Activated CD4-positive, alpha-beta T cell treated with anti-CD3 and anti-CD28 coated beads for 36 hours (primary cell): ENCODE measurements around the gene KLHDC3. TPM values are rescaled to one million over a fixed set of nuclear protein-coding genes. Genes with fewer than 3 reads are reported as not detected.
A peak's percentile ranks its signal among the peaks of the same experiment; 100 is the strongest.

Experiments
- ATAC-seq: fragments of 200-7000 bp; cut with Tn5 transposase; one replicate; pipeline ENCODE4 v1.10.0; 2021; ENCODE audit warnings: mild to moderate bottlenecking, moderate library complexity
- CTCF ChIA-PET: fragments of 350-600 bp; sonication (Branson Sonifier 250); formaldehyde crosslinking; loops from one replicate; lab custom pipeline; 2021; ENCODE audit warnings: antibody characterized with exemption; lab: Charles Lee
- POLR2A ChIA-PET: fragments of 350-600 bp; sonication (Branson Sonifier 250); formaldehyde crosslinking; loops from one replicate; lab custom pipeline; 2021; ENCODE audit warnings: antibody characterized with exemption, inconsistent platforms; lab: Charles Lee
- DNase-seq: peaks from one replicate; pipeline ENCODE4 v3.0.0-alpha.2; 2020
- H3K27ac Mint-ChIP-seq: one replicate; pipeline ENCODE4 v1.8.0; 2021; ENCODE audit warnings: mixed read lengths
- H3K27me3 Mint-ChIP-seq: one replicate; pipeline ENCODE4 v1.8.0; 2021; ENCODE audit warnings: mixed read lengths
- H3K36me3 Mint-ChIP-seq: one replicate; pipeline ENCODE4 v1.8.0; 2021; ENCODE audit warnings: low read depth, mixed read lengths
- H3K4me1 Mint-ChIP-seq: one replicate; pipeline ENCODE4 v1.8.0; 2021; ENCODE audit warnings: mixed read lengths
- H3K4me3 Mint-ChIP-seq: one replicate; pipeline ENCODE4 v1.8.0; 2021; ENCODE audit warnings: mild to moderate bottlenecking, moderate library complexity, mixed read lengths
- H3K9me3 Mint-ChIP-seq: one replicate; pipeline ENCODE4 v1.8.0; 2021; ENCODE audit warnings: low read depth, mixed read lengths
- intact Hi-C, 2 experiments: fragments of 100-400 bp; cut with DNase I in 1 of 2; cut with micrococcal nuclease in 1 of 2; formaldehyde crosslinking; loops; one replicate each; pipeline versions ENCODE4 v1.14.2 to v1.15.1; 2022 to 2024; cut with DNase I, micrococcal nuclease
- total RNA-seq, 2 experiments: library from RNA; stranded (reverse); gene quantifications; one replicate each; pipeline ENCODE4 v1.2.3, GENCODE V29; 2021

The KLHDC3 gene, protein sequence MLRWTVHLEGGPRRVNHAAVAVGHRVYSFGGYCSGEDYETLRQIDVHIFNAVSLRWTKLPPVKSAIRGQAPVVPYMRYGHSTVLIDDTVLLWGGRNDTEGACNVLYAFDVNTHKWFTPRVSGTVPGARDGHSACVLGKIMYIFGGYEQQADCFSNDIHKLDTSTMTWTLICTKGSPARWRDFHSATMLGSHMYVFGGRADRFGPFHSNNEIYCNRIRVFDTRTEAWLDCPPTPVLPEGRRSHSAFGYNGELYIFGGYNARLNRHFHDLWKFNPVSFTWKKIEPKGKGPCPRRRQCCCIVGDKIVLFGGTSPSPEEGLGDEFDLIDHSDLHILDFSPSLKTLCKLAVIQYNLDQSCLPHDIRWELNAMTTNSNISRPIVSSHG
- 10 to 100 TPM; 58.3 to 65.2 TPM for total RNA-seq

DNA sequence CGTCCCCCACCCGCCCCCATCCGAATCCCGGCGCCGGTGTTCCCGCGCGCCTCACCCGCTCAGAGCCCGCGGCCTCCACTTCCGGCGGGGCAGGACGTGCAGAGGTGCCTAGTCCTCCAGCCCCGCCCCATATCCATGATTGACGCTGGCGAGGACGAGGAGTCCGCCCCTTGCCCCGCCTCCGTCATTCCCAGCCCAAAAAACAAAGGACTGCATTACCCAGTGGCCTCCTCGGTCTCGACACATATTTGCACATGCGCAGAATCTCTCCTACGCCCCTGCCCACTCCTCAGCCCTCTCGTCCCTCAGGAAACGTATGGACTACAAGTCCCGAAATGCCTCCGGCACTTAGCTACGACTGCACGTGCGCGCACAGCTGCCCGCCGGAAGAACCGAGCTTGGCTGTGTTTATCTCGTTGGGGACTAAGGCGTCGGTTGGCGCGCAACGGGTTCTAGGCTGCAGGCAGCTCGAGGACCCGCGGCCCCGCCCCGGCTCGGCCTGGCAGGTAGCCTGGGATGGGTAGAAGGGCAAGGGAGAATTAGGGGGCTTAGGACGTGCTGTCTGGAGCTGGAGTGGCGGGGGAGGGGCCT is at the start of gene KLHDC3, which contains the start of gene MEA1:
Gene KLHDC3 (plus strand): TSS at position 407 of the 591 bp plus-strand sequence. CDS start 2,944 bp downstream, outside the sequence.
Gene MEA1 (minus strand): TSS at position 104 of the 591 bp plus-strand sequence. CDS start 133 bp downstream, outside the sequence.
- intact Hi-C loops: loop anchor here (1.0 to 5.0 kb wide), 18 partner anchors 7 to 797 kb away; partner anchors contain the start of genes CNPY3 (in 2 of the 2), KLC4 (in 2 of the 2), MRPL2 (in 2 of the 2) and PEX6 (in 2 of the 2)

DNA sequence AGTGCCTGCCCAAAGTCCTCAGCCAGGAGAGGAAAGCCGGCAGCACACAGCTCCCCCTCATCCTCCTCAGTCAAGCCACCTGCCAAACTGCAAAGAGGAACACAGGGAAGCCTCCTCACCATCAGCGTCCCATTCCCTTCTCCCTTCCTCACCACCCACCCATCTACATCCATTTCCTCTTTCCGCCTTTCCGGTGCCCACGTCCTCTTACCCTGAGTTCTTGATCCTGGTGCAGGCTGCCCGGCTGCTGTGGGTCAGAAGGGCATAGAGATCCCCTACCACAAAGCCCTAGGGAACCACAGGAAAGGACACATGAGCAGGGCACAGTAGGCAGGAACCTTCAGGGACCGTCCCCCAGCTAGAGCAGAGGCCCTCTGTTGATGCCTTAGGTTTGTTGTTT is 47.5 kb upstream of the KLHDC3 start:
- POLR2A ChIA-PET: interaction anchor here (0.7 kb wide), 1 partner anchor 37 kb away, joined by 8 read pairs; no protein-coding TSS in a partner anchor
- Mint-ChIP-seq H3K27ac (no peak overlapping the region), H3K4me1 (peaks cover 9% of the 10 kb centered on the region), H3K36me3 (peaks cover 15% of the 10 kb centered on the region), H3K27me3 (no peaks in the 10 kb centered on the region), H3K9me3 (no peaks in the 10 kb centered on the region), H3K4me3 (no peak overlapping the region)
- DNase-seq: no peak
- no peak for ATAC-seq
- intact Hi-C loops: loop anchor here in 1 of 2 experiments (10.0 kb wide), 1 partner anchor 178 kb away; no protein-coding TSS in a partner anchor
- CTCF ChIA-PET: interaction anchor here (1.0 kb wide), 1 partner anchor 177 kb away, joined by 5 read pairs; no protein-coding TSS in a partner anchor

More for the DNA sequence above, at the start of gene KLHDC3, which contains the start of gene MEA1:
- Mint-ChIP-seq H3K4me3 (peak within 1 kb of the TSS; percentile 91), H3K27ac (peak within 1 kb of the TSS; percentile 87), H3K36me3 (peaks cover 42% of the 10 kb centered on the region), H3K9me3 (no peaks in the 10 kb centered on the region), H3K27me3 (no peaks in the 10 kb centered on the region), H3K4me1 (peaks cover 39% of the 10 kb centered on the region)
- peak; percentile 96 for ATAC-seq
- ChIA-PET CTCF (interaction anchor here (0.5 to 1.5 kb wide), 12 partner anchors 8 to 1227 kb away, joined by 3 to 9 read pairs (median 3); partner anchors contain the start of genes CUL7, PEX6 and TOMM6), POLR2A (interaction anchor here (0.9 to 2.1 kb wide), 7 partner anchors 11 to 134 kb away, joined by 3 to 10 read pairs (median 7); partner anchors contain the start of genes CNPY3, KLC4, MRPL2 and PEX6)
- peak; percentile 99 for DNase-seq

DNA sequence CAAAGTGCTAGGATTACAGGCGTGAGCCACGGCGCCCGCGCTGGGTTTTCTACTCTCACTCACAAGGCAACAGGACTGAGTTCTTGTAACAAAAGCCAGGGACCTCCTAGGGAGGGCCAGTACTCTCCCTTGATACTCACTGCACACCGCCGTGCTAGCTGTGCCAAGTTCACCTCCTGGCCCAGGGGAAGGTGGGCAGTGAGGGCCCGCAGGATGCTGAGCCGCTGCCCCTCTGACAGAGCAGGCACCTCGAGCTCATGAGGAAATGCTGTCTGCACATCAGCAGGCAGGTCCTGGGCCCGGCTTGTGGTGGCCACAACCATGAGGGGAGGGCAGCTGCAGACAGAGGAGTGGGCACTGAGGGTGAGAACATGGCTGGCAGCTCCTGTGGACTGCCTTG is 46.8 kb upstream of the KLHDC3 start:
- Mint-ChIP-seq H3K36me3 (peaks cover 15% of the 10 kb centered on the region), H3K4me3 (no peak overlapping the region), H3K27me3 (no peaks in the 10 kb centered on the region), H3K4me1 (peaks cover 10% of the 10 kb centered on the region), H3K9me3 (no peaks in the 10 kb centered on the region), H3K27ac (no peak overlapping the region)
- no peak for ATAC-seq
- intact Hi-C loops: loop anchor here in 1 of 2 experiments (10.0 kb wide), 1 partner anchor 178 kb away; no protein-coding TSS in a partner anchor
- CTCF ChIA-PET: interaction anchor here (1.0 kb wide), 2 partner anchors 149 to 177 kb away, joined by 4 to 5 read pairs; no protein-coding TSS in a partner anchor
- DNase-seq: no peak
- POLR2A ChIA-PET: interaction anchor here (0.7 kb wide), 1 partner anchor 37 kb away, joined by 8 read pairs; no protein-coding TSS in a partner anchor

DNA sequence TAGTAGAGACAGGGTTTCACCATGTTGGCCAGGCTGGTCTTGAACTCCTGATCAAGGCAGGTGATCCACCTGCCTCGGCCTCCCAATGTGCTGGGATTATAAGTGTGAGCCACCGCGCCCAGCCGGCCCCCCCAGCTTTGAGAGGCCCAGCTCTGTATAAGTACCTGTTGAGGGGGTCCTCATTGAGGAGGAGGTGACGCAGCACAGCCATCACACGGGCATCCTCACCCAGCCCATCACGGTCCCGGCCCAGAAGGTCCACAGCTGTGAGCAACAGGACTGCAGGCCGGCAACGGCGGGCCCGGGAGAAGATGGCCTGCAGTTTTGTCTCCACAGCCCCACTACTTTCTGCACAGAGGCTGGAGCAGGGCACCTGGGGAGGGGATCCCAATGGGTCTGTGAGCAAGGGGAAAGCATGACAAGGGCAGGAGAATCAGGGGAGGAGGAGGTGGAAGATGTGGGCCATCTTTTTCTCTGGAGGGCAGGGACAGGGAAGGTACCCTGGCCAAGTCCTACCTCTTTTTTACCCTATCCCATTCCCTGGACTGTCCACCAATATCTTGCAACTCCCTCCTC is 45.8 kb upstream of the KLHDC3 start:
- intact Hi-C loops: loop anchor here in 1 of 2 experiments (10.0 kb wide), 1 partner anchor 177 kb away; no protein-coding TSS in a partner anchor
- DNase-seq (no peak), ATAC-seq (no peak)
- Mint-ChIP-seq H3K4me1 (peaks cover 10% of the 10 kb centered on the region), H3K4me3 (no peak overlapping the region), H3K27ac (no peak overlapping the region), H3K9me3 (no peaks in the 10 kb centered on the region), H3K27me3 (no peaks in the 10 kb centered on the region), H3K36me3 (peaks cover 8% of the 10 kb centered on the region)
- POLR2A ChIA-PET: no interaction called here
- CTCF ChIA-PET: interaction anchor here (0.6 to 1.0 kb wide), 2 partner anchors 49 to 175 kb away, joined by 3 to 4 read pairs; no protein-coding TSS in a partner anchor

DNA sequence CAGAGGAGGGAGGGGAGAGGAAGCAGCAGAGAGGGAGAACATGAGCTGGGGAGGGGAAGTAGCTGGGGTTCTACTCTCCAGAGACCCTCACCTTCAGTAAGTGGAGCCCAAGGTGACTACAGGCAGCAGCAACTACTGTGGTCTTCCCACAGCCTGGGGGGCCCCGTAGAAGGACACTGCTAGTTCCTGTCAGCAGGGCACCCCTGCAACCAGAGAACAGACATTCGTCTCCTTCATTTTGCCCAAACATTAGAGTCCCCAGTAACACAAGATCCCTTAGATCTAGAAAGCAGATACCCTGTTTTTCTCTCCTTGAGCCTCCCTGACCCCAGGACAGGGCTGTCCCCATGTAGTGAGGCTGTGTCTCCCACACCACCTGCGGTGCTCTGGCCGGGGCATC is 45.3 kb upstream of the KLHDC3 start:
- peaks cover 9% of the 10 kb centered on the region for H3K36me3 Mint-ChIP-seq
- ATAC-seq (no peak), DNase-seq (no peak)
- peaks cover 10% of the 10 kb centered on the region for H3K4me1 Mint-ChIP-seq
- POLR2A ChIA-PET: no interaction called here
- CTCF ChIA-PET: interaction anchor here (1.0 kb wide), 1 partner anchor 175 kb away, joined by 4 read pairs; no protein-coding TSS in a partner anchor
- no peaks in the 10 kb centered on the region for H3K27me3 Mint-ChIP-seq
- no peaks in the 10 kb centered on the region for H3K9me3 Mint-ChIP-seq
- intact Hi-C loops: loop anchor here in 1 of 2 experiments (10.0 kb wide), 1 partner anchor 176 kb away; no protein-coding TSS in a partner anchor
- no peak overlapping the region for H3K27ac Mint-ChIP-seq
- no peak overlapping the region for H3K4me3 Mint-ChIP-seq

DNA sequence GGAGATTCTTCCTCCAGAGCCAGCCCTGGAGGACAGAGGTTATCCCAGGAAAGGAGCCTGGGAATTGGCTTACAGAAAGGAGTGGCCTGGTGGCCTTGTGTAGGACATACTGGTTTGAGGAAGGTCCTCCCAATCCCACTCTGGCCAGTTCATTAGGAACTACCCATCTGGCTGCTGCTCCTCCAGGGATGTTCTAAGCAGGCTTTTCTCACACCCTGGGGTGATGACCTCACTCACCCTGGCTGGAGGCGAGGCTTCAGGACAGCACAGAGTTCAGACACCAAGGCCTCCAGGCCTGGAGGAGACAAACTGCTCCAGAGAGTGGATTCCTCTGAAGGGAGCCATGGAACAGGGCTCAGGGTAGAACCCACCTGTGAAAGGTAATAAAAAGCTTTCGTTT is 44.6 kb upstream of the KLHDC3 start:
- POLR2A ChIA-PET: no interaction called here
- H3K27me3 Mint-ChIP-seq: no peaks in the 10 kb centered on the region
- H3K9me3 Mint-ChIP-seq: no peaks in the 10 kb centered on the region
- peaks cover 13% of the 10 kb centered on the region for H3K4me1 Mint-ChIP-seq
- ATAC-seq: no peak
- H3K36me3 Mint-ChIP-seq: peaks cover 12% of the 10 kb centered on the region
- intact Hi-C loops: loop anchor here in 1 of 2 experiments (10.0 kb wide), 1 partner anchor 175 kb away; no protein-coding TSS in a partner anchor
- DNase-seq: no peak
- no peak overlapping the region for H3K27ac Mint-ChIP-seq
- CTCF ChIA-PET: no interaction called here
- H3K4me3 Mint-ChIP-seq: no peak overlapping the region

DNA sequence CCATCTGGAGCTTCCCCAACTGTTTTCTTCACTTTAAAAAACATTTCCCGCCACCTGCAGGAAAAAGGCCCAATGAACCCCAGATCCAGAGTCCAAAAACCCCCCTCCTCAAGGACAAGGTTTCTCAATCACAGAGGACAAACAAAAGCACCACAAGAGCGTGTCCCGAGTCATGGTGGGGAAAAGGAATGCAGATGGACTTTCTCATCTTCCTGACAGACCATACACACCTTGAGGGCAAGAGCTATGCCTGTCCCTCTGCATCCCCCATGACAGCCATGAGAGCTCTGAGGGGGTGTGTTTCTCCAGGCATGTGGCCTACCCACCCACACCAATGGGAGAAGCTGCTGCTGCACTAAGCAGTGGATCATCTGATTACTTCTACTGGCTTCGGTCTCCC is 44.1 kb upstream of the KLHDC3 start:
- Mint-ChIP-seq H3K27ac (no peak overlapping the region), H3K36me3 (peaks cover 11% of the 10 kb centered on the region), H3K27me3 (no peaks in the 10 kb centered on the region), H3K9me3 (no peaks in the 10 kb centered on the region), H3K4me1 (peaks cover 17% of the 10 kb centered on the region), H3K4me3 (no peak overlapping the region)
- POLR2A ChIA-PET: no interaction called here
- intact Hi-C loops: loop anchor here in 1 of 2 experiments (10.0 kb wide), 2 partner anchors 175 to 195 kb away; no protein-coding TSS in a partner anchor
- ATAC-seq: no peak
- CTCF ChIA-PET: interaction anchor here (0.5 to 1.2 kb wide), 2 partner anchors 14 to 38 kb away, joined by 3 to 6 read pairs; partner anchors contain the start of gene PPP2R5D
- DNase-seq: no peak

DNA sequence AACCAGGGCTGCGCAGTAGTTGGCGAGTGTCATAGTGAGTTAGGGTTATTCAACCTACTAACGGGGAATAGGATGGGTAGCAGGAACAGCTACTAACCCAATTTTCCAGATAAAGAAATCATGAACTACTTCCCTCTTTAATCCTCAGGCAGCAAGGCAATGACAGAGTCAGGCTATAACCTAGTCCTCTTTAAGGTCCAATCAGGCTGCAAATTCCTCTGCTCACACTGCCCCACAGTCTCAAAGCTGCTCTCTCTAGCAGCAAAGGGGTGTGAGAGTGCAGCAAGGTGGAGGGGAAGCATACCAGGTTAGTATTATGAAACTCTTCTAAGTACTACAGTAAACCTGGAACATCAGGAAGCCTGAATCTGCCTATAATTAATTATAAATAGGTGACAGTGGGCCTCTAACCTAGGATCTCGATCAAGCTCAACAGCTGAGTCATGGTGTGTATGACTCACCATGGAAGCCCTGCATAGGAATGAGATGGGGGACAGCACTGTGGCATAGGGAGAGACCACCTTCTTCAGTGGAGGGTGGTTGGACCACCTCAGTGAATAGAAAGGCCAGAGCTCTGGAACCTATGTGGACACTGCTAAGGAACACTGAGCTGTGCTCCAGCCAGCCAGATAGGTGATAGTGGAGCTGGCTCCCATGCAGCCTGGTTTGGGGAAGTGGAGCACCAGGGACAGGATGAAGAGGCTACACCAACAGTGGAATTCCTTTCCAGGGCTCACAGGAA is 43.0 kb upstream of the KLHDC3 start:
- intact Hi-C loops: loop anchor here in 1 of 2 experiments (10.0 kb wide), 1 partner anchor 196 kb away; no protein-coding TSS in a partner anchor
- H3K9me3 Mint-ChIP-seq: no peaks in the 10 kb centered on the region
- ChIA-PET CTCF (interaction anchor here (0.8 to 1.2 kb wide), 3 partner anchors 8 to 173 kb away, joined by 3 to 6 read pairs (median 4); partner anchors contain the start of genes PEX6 and PPP2R5D), POLR2A (no interaction called here)
- H3K4me3 Mint-ChIP-seq: no peak overlapping the region
- peak; percentile 76 for ATAC-seq
- DNase-seq: peak; percentile 38
- H3K27ac Mint-ChIP-seq: no peak overlapping the region
- H3K27me3 Mint-ChIP-seq: no peaks in the 10 kb centered on the region
- peaks cover 23% of the 10 kb centered on the region for H3K4me1 Mint-ChIP-seq
- peaks cover 12% of the 10 kb centered on the region for H3K36me3 Mint-ChIP-seq

DNA sequence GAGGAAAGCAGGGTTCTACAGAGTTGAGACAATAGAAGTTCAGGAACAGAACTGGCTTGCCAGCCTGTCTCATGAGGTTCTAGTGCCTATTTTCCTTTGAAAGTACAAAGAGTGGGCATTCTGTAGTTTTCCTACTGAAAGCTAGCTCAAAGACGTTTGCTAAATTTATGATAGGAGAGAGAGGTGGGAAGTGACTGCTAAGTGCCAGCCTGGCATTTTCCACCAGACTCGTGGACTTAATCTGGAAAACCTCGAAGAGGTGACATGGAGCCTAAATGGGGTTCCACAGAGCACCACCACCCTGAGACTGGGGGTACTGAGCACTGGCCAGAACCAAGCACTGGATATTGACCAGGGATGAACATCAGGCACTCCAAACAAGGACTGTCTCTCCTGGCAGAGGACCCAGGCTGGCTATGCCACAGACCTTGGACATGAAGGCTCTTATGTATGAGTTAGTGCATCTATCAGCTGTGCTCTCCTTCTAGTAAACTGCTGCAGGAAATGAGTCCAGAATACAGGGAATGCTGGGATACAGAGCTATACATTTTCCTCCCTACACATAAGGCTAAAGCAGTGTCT is 42.2 kb upstream of the KLHDC3 start:
- intact Hi-C loops: loop anchor here in 1 of 2 experiments (10.0 kb wide), 1 partner anchor 197 kb away; no protein-coding TSS in a partner anchor
- no peak for ATAC-seq
- no peak overlapping the region for H3K27ac Mint-ChIP-seq
- no peaks in the 10 kb centered on the region for H3K9me3 Mint-ChIP-seq
- H3K36me3 Mint-ChIP-seq: peaks cover 17% of the 10 kb centered on the region
- ChIA-PET POLR2A (interaction anchor here (0.5 kb wide), 1 partner anchor 189 kb away, joined by 4 read pairs; no protein-coding TSS in a partner anchor), CTCF (interaction anchor here (0.6 to 0.8 kb wide), 4 partner anchors 22 to 172 kb away, joined by 3 read pairs; partner anchors contain the start of gene CNPY3)
- H3K27me3 Mint-ChIP-seq: no peaks in the 10 kb centered on the region
- peaks cover 28% of the 10 kb centered on the region for H3K4me1 Mint-ChIP-seq
- no peak overlapping the region for H3K4me3 Mint-ChIP-seq
- no peak for DNase-seq
